ENCODE results near the gene CD151.

- TF ChIP-seq CTCF (optimal IDR thresholded peaks at IDR 0.05 in 1 of 3, IDR thresholded peaks at IDR 0.05 in 1 of 3, conservative IDR thresholded peaks at IDR 0.05 in 1 of 3; ENCODE audit: extremely low read depth in 1 of 3, insufficient read depth in 2 of 3, low read length in 3 of 3) (no peak), EZH2 (IDR thresholded peaks at IDR 0.05; ENCODE audit: low read length) (no peak)
These were observed 1.9 kb downstream of the CD151 start for GRCh38 chr11:834371-835316.
